ENCODE results near the gene ZNF688. TPM values are rescaled to one million over a fixed set of nuclear protein-coding genes. Genes with fewer than 3 reads are reported as not detected.

ZNF688 gene
- total and polyA plus RNA-seq, 4 donors, result 3.4 to 8.9 (median 4.8) TPM

GRCh38 chr16:30600929-30601328 lies 29.4 kb upstream of the ZNF688 start:
- H3K4me1 ChIP-seq (ENCODE audit: control insufficient read depth in 4 of 4, insufficient read depth in 4 of 4, low read length in 3 of 4), result peaks cover 12 to 36% (median 30%) of the 10 kb centered on the region in 4 donors
- no peak overlapping the region for H3K9ac ChIP-seq (ENCODE audit: low read depth in 1 of 2, low read length in 2 of 2)
- no peak overlapping the region for H3K4me3 ChIP-seq (ENCODE audit: low read depth in 1 of 3, low read length in 3 of 3)
- H3K27me3 ChIP-seq (ENCODE audit: control insufficient read depth in 4 of 4, insufficient read depth in 4 of 4, low read length in 3 of 4), result no peaks in the 10 kb centered on the region
- no peak overlapping the region for H3K27ac ChIP-seq (ENCODE audit: low read depth in 1 of 2, low read length in 2 of 2)
- no peaks in the 10 kb centered on the region for H3K9me3 ChIP-seq (ENCODE audit: control insufficient read depth in 4 of 4, low read length in 3 of 4)
- WGBS, result 97% methylated on average over 2 of the region's 2 CpGs
- DNase-seq (ENCODE audit: low spot score), result no peak
- TF ChIP-seq RAD21 (IDR thresholded peaks at IDR 0.05) (no peak), YY1 (IDR thresholded peaks at IDR 0.05) (no peak), GABPA (IDR thresholded peaks at IDR 0.05 in 1 of 2, conservative IDR thresholded peaks at IDR 0.05 in 1 of 2) (no peak), JUND (IDR thresholded peaks at IDR 0.05) (no peak), RXRA (IDR thresholded peaks at IDR 0.05) (no peak), REST (IDR thresholded peaks at IDR 0.05) (no peak), NR2F2 (IDR thresholded peaks at IDR 0.05) (no peak), HNF4A (conservative IDR thresholded peaks at IDR 0.05) (no peak), ZBTB33 (IDR thresholded peaks at IDR 0.05) (no peak), HNF4G (IDR thresholded peaks at IDR 0.05) (no peak), EGR1 (IDR thresholded peaks at IDR 0.05; ENCODE audit: low read depth in 2 of 2) (no peak), CTCF (IDR thresholded peaks at IDR 0.05; ENCODE audit: low read depth, low read length, missing input control) (no peak), MAX (IDR thresholded peaks at IDR 0.05) (no peak), TAF1 (conservative IDR thresholded peaks at IDR 0.05) (no peak), FOXA2 (IDR thresholded peaks at IDR 0.05) (no peak), ATF3 (IDR thresholded peaks at IDR 0.05) (no peak), FOXA1 (IDR thresholded peaks at IDR 0.05) (no peak), SP1 (IDR thresholded peaks at IDR 0.05) (no peak)
- H3K36me3 ChIP-seq (ENCODE audit: control insufficient read depth in 4 of 4, insufficient read depth in 3 of 4, low read depth in 1 of 4, low read length in 3 of 4), result peaks cover 2 to 8% (median 3%) of the 10 kb centered on the region in 4 donors

Data from liver (tissue), 9 donors.